NCI-H510A (cell line): ENCODE data around the gene COMMD8.

Experiments
- DNase-seq: peaks from one replicate; lab custom pipeline; 2025; lab: John Stamatoyannopoulos, UW

COMMD8 gene

DNA sequence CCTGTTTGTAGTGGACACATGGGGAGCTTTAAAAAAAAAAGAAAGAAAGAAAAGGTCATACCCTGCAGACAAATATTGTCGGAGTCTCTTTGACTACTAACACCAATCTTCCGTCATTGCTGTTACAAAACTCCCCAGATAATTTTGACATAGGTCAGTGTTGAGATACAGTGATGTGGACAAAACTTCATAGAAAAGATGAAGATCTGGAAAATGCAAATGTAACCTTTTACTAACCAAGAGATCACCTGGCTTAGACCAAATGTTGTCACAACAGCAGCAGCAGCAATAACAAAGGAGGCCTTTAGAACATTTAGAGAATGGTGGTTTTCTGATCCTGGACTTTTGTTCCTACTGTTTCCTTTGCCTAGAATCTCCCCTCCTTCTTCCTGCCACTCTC, 8.1 kb upstream of the COMMD8 start:
- DNase-seq, result no peak

DNA sequence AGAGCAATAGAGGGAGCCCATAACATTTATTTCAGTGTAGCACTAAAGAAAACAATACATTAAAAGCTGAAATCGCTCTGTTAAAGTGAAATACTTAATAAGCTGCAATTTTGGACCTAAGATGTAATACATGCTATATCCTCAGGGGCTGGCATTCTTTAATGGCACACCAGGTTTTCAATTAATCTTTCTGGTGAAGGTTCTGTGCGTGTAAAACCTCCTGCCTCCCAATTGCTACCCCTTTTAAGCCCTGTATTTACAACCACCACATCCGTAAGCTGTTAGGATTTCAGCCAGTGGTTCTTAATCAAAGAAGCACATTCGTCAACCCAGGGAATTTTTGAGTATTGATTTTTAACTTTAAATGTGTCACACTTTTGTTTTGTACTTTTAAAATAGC, 7.6 kb upstream of the COMMD8 start:
- DNase-seq, result no peak

DNA sequence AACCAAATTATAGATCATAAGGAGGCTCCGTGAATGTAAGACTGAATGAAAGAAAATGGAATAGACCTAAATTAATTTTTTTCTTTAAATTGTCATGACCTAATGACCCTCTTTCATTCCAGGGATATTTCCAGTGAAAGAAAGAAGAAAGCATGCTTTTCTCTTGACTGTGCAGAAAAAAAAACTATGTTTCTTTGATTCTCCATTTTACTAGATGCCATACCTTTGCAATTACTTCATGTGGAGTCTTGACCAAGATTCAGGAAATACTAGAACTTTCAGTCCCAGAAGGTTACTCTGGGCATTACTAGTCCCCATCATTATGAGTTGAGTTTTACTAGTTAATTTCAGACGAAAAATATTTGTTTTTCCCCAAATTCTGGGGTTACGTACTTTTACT, 6.4 kb upstream of the COMMD8 start:
- DNase-seq, result no peak

DNA sequence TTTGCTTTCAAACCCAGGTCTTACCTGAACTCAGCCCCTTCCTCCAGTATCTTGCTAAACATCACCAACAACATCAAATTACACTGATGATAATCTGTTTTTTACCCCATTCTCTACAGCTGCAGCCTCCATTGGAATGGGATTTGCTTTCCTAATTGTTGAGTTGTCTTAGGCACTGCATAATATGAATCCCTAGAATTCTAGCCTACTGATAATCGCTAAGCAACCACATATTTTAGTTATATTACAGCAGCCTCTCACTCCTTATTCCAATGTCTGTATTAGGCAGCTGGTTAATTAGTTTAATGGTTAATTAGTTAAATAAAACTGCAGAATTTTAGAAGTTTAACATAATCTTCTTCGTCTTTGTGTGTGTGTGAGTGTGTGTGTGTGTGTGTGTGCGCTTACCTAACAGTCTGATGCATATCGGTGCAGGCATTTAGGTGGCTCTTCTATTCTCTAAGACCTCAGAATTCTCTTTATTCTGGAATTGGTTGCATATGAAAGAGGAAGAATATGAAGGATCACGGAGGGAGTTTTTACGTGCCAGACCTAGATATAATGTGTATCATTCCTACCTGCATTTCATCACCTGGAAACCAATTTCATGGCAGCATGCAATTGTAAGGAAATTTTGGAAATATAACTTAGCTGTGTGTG, 5.3 kb upstream of the COMMD8 start:
- DNase-seq, result no peak

DNA sequence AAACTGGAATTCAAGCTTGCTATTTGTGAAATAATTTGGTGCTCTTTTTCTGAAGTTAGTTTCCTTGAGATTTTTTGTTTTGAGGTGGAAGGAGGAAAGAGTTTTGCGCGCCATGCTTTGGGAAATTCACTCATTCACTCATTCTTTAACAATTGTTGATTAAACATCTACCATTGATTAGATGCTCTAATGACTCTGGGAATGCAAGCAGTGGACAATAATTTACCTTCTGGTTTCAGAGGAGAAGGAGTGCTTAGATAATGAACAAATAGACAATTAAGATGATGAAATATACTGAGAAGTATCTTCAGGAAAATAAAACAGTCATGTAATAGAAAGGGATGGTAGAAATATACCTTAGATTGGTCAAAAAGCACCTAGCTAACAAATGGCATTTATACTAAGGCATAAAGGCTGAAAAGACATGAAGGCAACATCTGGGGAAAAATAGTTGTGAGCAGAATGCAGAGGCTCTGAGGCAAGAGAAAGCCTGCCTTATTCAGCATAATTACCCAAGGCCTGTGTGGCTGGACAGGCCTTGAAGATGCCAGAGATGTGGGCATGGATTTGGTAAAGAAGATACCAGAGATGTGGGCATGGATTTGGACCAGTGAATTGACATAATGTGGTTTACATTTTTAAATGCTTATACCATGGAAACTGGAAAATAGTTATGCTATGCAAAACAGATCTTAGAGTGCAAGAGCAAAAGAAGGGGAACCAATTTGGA, 2.7 kb upstream of the COMMD8 start:
- no peak for DNase-seq

DNA sequence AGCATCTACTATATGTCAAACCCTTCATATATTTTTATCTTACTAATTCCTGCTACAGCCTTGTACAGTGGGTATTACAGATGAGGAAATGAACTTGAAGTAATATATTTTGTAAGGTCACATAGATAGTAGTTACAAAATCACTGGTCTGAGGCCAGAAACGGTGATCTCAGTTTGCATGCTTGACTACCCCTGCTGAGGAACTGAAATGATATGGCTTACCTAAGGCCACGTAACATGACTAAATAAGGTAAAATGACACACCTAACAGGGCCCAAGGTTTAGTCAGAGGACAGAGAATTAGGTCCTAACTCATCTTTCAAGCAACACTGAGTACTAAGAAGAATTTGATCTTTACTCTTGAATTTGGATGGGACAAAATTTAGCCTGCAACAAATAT, 1.5 kb upstream of the COMMD8 start:
- DNase-seq, result no peak

DNA sequence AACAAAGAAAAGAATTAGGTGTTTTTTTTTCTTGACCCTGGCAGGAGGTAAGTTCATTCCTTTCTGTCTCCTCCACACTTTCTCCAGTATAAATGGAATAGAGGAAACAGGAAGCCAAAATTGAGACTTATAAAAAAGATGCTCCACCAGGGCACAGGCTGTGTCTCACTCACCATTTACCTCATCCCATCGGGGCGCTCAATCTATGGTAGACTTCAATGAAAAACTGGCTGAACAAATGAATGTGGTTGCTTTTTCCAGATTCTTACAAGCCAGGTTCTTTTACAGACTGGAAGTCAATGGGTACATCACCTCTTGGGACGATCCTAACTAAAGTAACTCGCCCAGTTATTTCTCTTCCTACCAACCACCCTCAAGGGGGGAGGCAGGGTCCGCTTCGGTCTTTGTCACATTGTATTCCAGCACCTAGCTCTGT, 685 bp downstream of the COMMD8 start:
- DNase-seq, result no peak

DNA sequence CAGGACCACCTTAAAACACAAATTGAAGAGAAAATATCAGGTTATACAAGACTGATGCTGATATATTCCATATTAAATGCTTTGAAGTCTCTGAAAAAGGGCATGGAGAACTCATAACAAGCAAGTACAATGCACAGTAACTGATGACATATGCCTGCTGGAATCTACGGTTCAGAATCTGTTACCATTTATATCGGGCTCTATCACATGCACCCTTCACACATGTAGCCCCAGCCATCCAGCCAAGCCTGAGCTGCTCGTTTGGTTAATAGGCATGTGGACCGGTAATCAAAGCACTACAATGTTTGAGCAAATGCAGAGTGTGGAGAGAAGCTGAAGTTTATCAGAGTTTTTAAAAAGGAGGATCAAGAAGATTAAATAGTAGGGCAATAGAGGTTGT, 11.8 kb downstream of the COMMD8 start:
- no peak for DNase-seq

DNA sequence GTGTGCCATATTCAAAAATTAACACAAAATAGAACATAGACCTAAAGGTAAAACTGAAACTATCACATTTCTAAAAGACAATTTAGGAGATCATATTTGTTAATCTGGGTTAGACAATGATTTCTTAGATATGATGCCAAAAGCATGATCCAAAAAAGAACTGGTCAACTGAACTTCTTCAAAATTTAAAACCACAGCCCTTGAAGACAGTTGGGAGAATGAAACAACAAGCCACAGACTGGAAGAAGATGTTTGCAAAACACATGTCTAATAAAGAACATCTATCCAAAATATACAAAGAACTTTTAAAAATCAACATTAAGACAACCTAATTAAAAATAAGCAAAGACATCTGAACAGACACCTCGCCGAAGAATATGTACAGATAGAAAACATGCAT, 19.5 kb downstream of the COMMD8 start:
- DNase-seq, result no peak

DNA sequence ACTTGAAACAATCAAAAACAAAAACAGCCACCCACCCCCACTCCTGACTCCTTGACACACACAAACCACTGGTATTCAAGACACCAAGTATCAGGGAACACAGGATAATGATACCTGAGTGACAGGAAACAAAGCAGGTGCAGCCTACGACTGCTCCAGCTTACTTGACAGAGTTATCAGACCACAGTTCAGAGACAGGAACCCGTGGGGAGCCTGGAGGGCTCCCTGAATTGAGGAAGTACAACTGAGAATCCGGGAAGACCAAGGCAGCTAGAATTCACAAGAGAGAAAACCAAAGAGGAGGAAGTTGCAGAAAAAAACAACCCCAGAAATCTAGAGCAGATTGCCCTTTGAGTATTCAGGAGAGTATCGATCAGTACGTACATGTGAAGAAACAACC, 20.5 kb downstream of the COMMD8 start:
- no peak for DNase-seq

DNA sequence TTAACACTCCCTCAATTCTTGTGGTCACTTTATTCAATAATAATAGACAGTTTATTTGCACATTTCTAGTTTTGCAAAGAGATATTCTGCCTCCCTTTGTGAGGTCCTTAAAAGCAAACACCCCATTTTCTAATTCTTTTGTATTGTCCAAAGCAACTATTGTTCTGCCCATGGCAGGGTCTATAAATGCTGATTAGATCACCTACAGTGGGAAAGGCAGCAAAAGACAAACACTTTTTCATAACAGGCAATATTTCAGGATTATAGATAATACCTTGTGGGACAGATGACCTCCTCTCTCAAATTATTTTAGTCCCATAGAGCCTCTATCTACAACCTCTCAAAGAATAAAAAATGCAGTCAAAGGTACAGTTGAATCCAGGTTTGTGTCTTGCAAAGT, 28.6 kb downstream of the COMMD8 start:
- DNase-seq, result no peak

DNA sequence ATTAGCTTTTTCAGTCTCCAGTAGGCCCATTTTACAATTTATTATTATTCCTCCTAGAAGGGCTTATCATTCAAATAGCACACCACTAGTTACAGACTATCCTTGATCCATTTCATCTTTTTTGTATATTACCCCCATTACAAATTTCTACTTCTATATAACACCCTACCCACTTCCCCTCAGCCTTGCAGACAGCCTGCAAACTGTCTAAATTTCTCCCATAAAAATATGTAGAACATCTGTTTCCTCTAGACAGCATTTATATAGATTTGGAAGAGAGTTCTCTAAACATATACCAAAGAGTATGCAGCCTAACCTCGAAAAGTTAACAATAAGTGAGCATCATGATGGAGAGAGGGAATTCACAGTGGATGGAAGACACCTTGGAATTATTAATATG, 30.8 kb downstream of the COMMD8 start:
- no peak for DNase-seq

DNA sequence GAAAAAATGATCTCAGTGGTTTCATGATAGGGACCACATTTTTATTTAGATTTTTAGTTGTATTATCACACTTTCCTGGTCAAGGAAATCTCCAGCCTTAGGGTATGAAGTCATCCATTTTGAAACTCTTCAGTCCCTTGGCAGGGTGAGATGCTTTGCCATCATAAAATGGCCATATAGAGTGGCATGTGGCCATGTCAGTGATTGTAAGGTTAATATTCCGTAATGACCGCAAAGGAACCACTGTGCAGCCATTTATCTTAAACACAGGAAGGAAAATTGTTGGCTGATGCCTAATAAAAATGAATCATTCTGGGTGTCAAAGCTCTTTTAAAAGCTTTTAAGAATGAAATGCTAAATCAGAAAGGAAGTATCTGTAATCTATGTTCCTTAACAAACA, 35.6 kb downstream of the COMMD8 start:
- no peak for DNase-seq

DNA sequence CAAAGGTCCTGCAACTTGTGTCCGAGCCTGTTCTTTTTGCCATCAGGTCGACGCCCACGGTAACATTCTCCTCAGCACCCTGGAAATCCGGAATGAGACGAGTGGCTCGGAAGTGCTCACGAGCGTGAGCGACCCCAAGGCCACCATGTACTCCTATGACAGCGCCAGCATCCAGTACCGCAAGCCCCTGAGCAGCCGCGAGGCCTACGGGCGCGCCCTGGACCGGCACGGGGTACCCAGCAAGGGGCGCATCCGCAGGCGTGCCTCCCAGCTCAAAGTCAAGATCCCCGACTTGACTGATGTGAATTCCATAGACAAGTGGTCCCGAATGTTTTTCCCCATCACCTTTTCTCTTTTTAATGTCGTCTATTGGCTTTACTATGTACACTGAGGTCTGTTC, 37.9 kb downstream of the COMMD8 start:
- DNase-seq, result no peak

DNA sequence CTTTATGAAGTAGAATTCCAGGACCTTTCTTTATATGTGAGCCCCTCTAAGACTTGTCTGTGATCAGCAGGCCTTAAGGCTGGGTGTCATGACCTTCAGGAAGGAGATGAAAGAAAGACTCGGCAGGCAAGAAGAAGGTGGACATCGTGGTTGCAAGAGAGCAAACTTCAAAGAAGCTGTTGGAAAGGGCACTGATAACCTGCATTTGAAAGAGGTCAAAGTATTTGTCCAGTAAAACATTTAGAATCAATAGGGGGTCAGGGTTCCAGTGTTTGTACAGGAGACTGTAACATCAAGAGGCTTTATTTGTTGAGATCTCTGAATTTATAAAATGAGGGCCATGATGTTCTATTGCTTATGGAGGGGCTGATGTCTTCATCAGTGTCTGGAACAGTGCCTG, 44.2 kb downstream of the COMMD8 start:
- no peak for DNase-seq

DNA sequence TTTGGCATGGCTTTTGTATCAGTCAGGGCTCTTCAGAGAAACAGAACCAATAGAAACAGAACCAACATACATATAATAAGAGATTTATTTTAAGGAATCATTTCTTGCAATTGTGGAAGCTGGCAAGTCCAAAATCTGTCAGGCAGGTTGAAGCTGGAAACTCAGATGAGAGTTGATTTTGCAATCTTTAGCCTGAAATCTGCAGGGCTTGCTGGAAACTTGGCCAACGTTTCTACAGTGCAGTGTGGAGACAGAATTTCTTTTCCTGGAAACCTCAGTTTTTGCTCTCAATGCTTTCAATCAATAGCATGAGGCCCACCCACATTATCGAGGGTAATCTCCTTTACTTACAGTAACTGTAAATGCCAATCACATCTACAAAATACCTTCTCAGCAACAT, 45.4 kb downstream of the COMMD8 start:
- DNase-seq, result no peak

DNA sequence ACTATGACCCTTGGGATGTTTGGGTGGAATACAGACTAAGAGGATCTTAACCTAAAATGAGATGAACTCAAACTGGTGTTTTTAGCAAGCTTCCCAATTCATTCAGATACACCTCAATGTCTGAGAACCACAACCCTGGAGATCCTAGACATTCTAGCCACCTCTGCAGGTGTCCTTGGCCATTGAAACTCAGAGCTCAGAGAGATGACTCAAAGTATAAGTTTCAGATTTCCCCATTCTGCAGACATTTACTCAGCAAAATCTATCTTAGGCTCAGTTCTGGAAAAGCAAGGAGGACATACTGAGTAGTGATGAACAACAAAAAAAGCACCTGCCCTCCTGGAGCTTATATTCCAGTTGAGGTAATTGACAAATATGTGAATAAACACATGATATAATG, 47.8 kb downstream of the COMMD8 start:
- DNase-seq, result no peak

DNA sequence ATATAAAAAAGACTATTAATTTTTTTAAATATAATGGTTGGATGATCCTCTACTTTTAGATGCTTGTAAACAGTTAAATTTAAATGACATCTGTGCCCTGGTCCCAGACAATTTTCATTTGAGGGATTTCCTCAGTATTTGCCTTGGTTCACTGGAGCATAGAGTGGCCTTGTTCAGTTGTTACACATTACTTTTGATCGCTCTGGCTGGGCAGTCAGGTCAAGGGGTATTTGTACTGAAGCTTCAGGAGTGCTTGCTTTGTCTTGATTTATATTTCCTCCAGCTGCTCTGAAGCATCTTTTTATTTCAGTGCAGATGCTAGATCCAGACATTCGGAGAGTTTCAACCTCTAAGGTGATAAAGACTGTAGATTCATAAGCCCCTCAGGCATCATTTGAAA, 50.0 kb downstream of the COMMD8 start:
- peak; percentile 48 for DNase-seq

DNA sequence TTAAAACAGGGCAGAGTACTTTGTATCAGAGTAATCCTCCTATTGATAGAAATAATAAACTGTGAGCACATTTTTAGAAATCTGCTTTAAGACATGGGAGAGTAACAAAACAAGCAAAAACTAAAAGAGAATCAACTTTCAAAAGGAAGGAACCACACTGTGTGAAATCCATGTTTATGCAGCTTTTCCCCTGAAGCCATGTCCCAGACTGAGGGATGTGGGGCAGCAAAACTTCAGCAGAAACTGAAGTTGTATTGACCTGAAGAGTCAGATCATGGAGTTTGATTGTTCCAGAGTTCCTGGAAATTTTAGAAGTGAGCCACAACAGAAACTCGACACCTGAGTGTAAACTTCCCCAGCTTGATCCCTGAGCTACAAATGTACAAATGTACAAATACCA, 53.2 kb downstream of the COMMD8 start:
- DNase-seq, result no peak

DNA sequence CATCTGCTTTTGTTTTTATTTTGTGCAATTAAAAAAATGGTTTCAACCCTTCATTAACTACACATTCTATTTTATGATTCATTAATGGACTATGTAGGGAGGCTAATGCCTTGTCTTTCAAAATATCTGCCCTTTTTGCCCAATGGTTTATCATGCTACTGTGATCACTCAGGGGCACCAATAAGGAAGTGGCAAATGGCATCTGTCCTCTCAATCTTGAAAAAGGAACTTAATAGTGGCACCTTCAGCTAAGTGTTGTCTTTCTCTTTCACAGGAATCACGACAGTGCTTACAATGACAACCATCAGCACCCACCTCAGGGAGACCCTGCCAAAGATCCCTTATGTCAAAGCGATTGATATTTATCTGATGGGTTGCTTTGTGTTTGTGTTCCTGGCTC, 57.1 kb downstream of the COMMD8 start:
- DNase-seq, result no peak
